ENCODE data around the gene NKX2-2.

Gene NKX2-2

GRCh38 chr20:21528870-21529269 is 15.0 kb upstream of the NKX2-2 start:
- TF ChIP-seq SIN3A (IDR thresholded peaks at IDR 0.05; ENCODE audit: borderline replicate concordance, insufficient read depth, low read length) = no peak
- TF ChIP-seq POLR2AphosphoS5 (IDR thresholded peaks at IDR 0.05; ENCODE audit: low read depth, low read length) = no peak
- TF ChIP-seq, protein P1, sequence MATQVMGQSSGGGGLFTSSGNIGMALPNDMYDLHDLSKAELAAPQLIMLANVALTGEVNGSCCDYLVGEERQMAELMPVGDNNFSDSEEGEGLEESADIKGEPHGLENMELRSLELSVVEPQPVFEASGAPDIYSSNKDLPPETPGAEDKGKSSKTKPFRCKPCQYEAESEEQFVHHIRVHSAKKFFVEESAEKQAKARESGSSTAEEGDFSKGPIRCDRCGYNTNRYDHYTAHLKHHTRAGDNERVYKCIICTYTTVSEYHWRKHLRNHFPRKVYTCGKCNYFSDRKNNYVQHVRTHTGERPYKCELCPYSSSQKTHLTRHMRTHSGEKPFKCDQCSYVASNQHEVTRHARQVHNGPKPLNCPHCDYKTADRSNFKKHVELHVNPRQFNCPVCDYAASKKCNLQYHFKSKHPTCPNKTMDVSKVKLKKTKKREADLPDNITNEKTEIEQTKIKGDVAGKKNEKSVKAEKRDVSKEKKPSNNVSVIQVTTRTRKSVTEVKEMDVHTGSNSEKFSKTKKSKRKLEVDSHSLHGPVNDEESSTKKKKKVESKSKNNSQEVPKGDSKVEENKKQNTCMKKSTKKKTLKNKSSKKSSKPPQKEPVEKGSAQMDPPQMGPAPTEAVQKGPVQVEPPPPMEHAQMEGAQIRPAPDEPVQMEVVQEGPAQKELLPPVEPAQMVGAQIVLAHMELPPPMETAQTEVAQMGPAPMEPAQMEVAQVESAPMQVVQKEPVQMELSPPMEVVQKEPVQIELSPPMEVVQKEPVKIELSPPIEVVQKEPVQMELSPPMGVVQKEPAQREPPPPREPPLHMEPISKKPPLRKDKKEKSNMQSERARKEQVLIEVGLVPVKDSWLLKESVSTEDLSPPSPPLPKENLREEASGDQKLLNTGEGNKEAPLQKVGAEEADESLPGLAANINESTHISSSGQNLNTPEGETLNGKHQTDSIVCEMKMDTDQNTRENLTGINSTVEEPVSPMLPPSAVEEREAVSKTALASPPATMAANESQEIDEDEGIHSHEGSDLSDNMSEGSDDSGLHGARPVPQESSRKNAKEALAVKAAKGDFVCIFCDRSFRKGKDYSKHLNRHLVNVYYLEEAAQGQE (IDR thresholded peaks at IDR 0.05; ENCODE audit: insufficient read depth in 1 of 2, low read depth in 2 of 2, low read length in 2 of 2) = no peak
- no peak for TF ChIP-seq TAF1 (IDR thresholded peaks at IDR 0.05; ENCODE audit: borderline replicate concordance, insufficient read depth, low read length)
- no peak for TF ChIP-seq FOXP2 (optimal IDR thresholded peaks at IDR 0.05; ENCODE audit: borderline replicate concordance, extremely low read depth, extremely low read length, insufficient read depth)

GRCh38 chr20:21527908-21528307 is 14.0 kb upstream of the NKX2-2 start:
- TF ChIP-seq FOXP2 (optimal IDR thresholded peaks at IDR 0.05; ENCODE audit: borderline replicate concordance, extremely low read depth, extremely low read length, insufficient read depth) (no peak), TAF1 (IDR thresholded peaks at IDR 0.05; ENCODE audit: borderline replicate concordance, insufficient read depth, low read length) (no peak), POLR2AphosphoS5 (IDR thresholded peaks at IDR 0.05; ENCODE audit: low read depth, low read length) (no peak), SIN3A (IDR thresholded peaks at IDR 0.05; ENCODE audit: borderline replicate concordance, insufficient read depth, low read length) (no peak)
- TF ChIP-seq, protein P1 (IDR thresholded peaks at IDR 0.05; ENCODE audit: insufficient read depth in 1 of 2, low read depth in 2 of 2, low read length in 2 of 2) = no peak

GRCh38 chr20:21526776-21527175 is 12.9 kb upstream of the NKX2-2 start:
- no peak for TF ChIP-seq POLR2AphosphoS5 (IDR thresholded peaks at IDR 0.05; ENCODE audit: low read depth, low read length)
- TF ChIP-seq FOXP2 (optimal IDR thresholded peaks at IDR 0.05; ENCODE audit: borderline replicate concordance, extremely low read depth, extremely low read length, insufficient read depth) = no peak
- TF ChIP-seq SIN3A (IDR thresholded peaks at IDR 0.05; ENCODE audit: borderline replicate concordance, insufficient read depth, low read length) = no peak
- no peak for TF ChIP-seq TAF1 (IDR thresholded peaks at IDR 0.05; ENCODE audit: borderline replicate concordance, insufficient read depth, low read length)
- TF ChIP-seq, protein P1 (IDR thresholded peaks at IDR 0.05; ENCODE audit: insufficient read depth in 1 of 2, low read depth in 2 of 2, low read length in 2 of 2) = no peak

DNA sequence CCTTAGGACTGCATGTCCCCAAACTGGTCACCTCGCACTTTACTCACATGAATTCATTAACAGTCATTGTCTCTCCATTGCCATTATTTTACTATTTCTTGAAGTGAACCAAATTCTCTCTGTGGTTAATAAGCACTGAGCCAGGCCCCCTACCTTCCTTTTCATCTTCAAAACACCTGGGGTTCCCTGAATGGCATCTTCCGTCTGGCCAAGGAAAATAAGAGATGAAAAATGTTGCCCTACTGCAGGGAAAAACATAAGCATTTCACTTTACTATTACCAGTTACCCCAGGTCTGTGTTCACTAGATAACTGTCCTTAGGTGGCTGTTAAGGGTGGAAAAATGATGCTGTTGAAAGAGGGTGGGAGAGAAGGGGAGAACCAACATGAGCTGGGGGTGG is 10.0 kb upstream of the NKX2-2 start:
- no peak for TF ChIP-seq FOXP2 (optimal IDR thresholded peaks at IDR 0.05; ENCODE audit: borderline replicate concordance, extremely low read depth, extremely low read length, insufficient read depth)
- no peak for TF ChIP-seq POLR2AphosphoS5 (IDR thresholded peaks at IDR 0.05; ENCODE audit: low read depth, low read length)
- TF ChIP-seq, protein P1 (IDR thresholded peaks at IDR 0.05; ENCODE audit: insufficient read depth in 1 of 2, low read depth in 2 of 2, low read length in 2 of 2) = no peak
- TF ChIP-seq SIN3A (IDR thresholded peaks at IDR 0.05; ENCODE audit: borderline replicate concordance, insufficient read depth, low read length) = no peak
- TF ChIP-seq TAF1 (IDR thresholded peaks at IDR 0.05; ENCODE audit: borderline replicate concordance, insufficient read depth, low read length) = no peak

All from PFSK-1 (cell line).